Kidney epithelial cell (primary cell): Measurements from ENCODE around the gene EDEM3. TPM values are rescaled to one million over a fixed set of nuclear protein-coding genes. Genes with fewer than 3 reads are reported as not detected.

ENCODE experiments used
- DNase-seq: peaks from one replicate; pipeline ENCODE4 v3.0.0-alpha.2; 2010; ENCODE audit warnings: low read depth
- H3K27me3 ChIP-seq: 2 replicates; pipeline ENCODE4 v1.6.0; 2011; ENCODE audit warnings: low read length; ENCODE audit not compliant: control insufficient read depth, insufficient read depth
- H3K36me3 ChIP-seq: 2 replicates; pipeline ENCODE4 v1.5.1; 2011; ENCODE audit warnings: low read length; ENCODE audit not compliant: control insufficient read depth, insufficient read depth
- H3K4me3 ChIP-seq: 2 replicates; pipeline ENCODE4 v1.5.1; 2011; ENCODE audit warnings: low read depth, mild to moderate bottlenecking, control low read depth, low read length
- total RNA-seq: library from RNA; depleted of rRNA; stranded (reverse); fragments of >200 nt; gene quantifications from 2 replicates; pipeline ENCODE4 v1.2.3, GENCODE V29; 2015
- TF ChIP-seq, protein P1 (sequence below): IDR thresholded peaks from 2 replicates; pipeline ENCODE4 v1.5.1; 2011; ENCODE audit warnings: mild to moderate bottlenecking, moderate library complexity, low read length, control low read depth, inconsistent platforms; ENCODE audit not compliant: insufficient read depth, poor library complexity, severe bottlenecking

Gene EDEM3
- total RNA-seq, 1 donor from 2014 or later = 20.2 TPM

DNA sequence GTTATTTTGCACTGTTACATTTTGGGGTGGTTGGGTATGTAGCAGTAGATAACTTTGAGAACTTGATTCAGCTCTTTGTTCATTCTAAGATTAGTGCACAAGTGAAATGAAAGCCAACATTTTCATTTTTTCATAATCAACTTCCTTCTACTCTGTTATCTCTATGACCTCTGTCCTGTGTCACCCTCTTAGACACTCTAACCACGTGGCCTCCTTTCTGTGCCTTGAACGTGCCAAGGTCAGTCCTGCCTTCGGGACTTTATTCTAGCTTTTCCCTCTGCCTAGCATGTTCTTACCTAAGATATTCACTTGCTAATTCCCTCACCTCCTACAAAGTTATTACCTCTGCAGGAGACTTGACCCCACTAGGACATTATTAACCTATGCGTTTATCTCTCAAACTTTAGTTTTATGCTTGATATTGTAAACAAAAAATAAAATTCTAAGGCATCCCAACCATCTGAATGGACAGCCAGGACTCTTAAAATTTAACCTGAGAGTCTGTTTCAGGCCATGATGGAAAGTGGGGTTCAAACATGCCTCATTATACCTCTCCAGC is 19.2 kb upstream of the EDEM3 start:
- TF ChIP-seq, protein P1, sequence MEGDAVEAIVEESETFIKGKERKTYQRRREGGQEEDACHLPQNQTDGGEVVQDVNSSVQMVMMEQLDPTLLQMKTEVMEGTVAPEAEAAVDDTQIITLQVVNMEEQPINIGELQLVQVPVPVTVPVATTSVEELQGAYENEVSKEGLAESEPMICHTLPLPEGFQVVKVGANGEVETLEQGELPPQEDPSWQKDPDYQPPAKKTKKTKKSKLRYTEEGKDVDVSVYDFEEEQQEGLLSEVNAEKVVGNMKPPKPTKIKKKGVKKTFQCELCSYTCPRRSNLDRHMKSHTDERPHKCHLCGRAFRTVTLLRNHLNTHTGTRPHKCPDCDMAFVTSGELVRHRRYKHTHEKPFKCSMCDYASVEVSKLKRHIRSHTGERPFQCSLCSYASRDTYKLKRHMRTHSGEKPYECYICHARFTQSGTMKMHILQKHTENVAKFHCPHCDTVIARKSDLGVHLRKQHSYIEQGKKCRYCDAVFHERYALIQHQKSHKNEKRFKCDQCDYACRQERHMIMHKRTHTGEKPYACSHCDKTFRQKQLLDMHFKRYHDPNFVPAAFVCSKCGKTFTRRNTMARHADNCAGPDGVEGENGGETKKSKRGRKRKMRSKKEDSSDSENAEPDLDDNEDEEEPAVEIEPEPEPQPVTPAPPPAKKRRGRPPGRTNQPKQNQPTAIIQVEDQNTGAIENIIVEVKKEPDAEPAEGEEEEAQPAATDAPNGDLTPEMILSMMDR = no peak
- DNase-seq = no peak
- Histone ChIP-seq H3K36me3 (no peaks in the 10 kb centered on the region), H3K27me3 (no peaks in the 10 kb centered on the region), H3K4me3 (no peak overlapping the region)

DNA sequence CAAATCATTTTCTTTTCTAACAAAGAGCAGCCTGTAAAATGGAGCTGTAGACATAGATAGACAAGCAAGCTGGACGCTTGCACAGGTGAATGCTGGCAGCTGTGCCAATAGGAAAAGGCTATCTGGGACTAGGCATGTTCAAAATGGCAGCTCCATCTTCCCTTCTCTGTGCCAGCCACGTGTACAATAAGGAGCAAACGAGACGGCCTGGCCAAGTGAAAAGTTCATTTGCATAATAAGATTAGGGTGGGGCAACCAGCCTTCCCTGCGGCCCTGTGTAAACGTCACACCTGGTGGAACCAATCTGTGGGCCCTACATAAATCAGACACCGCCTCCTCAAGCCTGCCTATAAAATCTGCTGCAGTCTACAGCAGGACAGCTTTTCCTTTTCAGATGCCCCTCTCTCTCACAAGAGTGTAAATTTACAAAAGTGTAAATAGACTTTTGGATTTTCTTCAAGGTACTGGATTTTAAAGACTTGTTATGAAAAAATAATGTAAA is 16.6 kb upstream of the EDEM3 start:
- TF ChIP-seq, protein P1 = no peak
- no peak overlapping the region for H3K4me3 ChIP-seq
- no peak for DNase-seq
- no peaks in the 10 kb centered on the region for H3K36me3 ChIP-seq
- H3K27me3 ChIP-seq = no peaks in the 10 kb centered on the region

DNA sequence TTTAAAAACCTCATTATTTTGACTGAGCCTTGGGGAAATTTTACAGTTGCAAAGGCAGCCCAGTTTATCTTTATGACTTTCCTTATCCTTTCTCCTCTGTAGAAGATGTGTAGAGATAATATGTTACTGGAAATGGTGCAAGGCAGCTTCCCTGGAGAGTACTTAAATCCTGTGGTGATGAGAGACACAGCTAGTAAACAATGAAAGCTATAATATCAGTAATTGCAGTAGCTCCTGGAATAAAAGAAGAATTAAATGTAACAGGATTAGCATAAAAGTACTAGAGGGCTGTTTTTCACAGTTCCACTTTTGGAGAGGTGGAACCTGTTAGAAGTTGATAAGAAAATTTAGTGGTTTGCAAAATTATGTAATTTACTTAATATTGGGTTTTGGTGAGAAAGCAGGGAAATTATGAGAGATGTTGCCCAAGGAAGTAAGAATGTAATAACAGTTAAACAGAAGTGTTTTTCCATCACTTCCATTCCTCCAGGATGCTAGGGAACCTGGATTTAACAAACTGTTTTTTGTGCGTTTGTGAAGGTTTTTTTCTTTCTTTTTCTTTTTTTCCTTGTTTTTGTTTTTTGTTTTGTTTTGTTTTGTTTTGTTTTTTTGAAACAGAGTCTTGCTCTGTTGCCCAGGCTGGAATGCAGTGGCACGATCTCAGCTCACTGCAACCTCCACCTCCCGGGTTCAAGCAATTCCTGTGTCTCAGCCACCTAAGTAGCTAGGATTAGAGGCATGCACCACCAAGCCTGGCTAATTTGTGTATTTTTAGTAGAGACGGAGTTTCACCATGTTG is 15.7 kb upstream of the EDEM3 start:
- no peak for DNase-seq
- no peak overlapping the region for H3K4me3 ChIP-seq
- no peaks in the 10 kb centered on the region for H3K27me3 ChIP-seq
- TF ChIP-seq, protein P1 = no peak
- H3K36me3 ChIP-seq = no peaks in the 10 kb centered on the region

DNA sequence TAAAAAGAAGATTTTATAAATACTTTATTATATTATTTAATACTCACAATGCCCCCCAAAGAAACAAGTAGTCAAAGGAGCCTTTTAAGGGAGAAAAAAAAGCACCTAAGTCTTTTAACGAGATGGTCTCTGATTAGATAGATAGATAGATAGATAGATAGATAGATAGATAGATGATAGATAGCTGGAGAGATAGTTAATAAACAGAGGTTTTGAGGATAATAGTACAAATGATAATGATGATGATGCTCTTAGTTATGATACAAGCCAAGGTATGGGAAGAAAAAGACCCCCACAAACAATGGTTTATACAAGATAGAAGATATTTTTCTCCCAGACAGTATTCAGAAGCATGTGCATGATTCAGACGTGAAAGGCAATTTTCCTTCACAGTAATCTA is 14.6 kb upstream of the EDEM3 start:
- TF ChIP-seq, protein P1 = no peak
- H3K4me3 ChIP-seq = no peak overlapping the region
- H3K27me3 ChIP-seq = no peaks in the 10 kb centered on the region

DNA sequence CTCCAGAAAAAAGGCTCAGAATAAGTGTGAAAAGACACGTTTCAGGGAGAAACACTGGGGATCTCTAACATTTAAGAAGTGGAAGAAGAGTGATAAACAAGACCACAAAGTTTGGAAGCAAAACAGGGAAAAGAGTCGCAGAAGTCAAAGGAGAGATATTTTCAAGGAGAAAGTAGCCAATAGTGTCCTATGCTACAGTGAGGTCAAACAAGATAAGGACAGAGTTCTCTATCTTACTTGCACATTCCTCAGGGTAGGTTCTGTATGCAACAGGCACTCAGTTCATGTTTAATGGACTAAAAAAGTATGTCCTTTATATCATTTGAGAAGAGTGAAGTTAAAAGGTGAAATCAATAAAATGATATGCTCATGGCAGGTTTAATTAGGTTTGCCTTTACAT is 13.8 kb upstream of the EDEM3 start:
- Histone ChIP-seq H3K36me3 (no peaks in the 10 kb centered on the region), H3K4me3 (no peak overlapping the region), H3K27me3 (no peaks in the 10 kb centered on the region)
- TF ChIP-seq, protein P1 = no peak
- no peak for DNase-seq

More for the DNA sequence above, 14.6 kb upstream of the EDEM3 start:
- H3K36me3 ChIP-seq = no peaks in the 10 kb centered on the region
- DNase-seq = no peak
